Activated CD4-positive, alpha-beta T cell treated with anti-CD3 and anti-CD28 coated beads for 24 hours (primary cell): Measurements from ENCODE around the gene CLDND1.
A peak's percentile ranks its signal among the peaks of the same experiment; 100 is the strongest.
"Not testable (repeated sequence)": the region's sequence is repeated elsewhere in the genome, so short reads cannot be mapped to it uniquely, and the experiment has no call there.

Source experiments
- DNase-seq, 2 donors: peaks; one replicate each; pipeline ENCODE4 v3.0.0-alpha.2; 2020; ENCODE audit warnings: low read depth in 2 of 2

CLDND1 gene

DNA sequence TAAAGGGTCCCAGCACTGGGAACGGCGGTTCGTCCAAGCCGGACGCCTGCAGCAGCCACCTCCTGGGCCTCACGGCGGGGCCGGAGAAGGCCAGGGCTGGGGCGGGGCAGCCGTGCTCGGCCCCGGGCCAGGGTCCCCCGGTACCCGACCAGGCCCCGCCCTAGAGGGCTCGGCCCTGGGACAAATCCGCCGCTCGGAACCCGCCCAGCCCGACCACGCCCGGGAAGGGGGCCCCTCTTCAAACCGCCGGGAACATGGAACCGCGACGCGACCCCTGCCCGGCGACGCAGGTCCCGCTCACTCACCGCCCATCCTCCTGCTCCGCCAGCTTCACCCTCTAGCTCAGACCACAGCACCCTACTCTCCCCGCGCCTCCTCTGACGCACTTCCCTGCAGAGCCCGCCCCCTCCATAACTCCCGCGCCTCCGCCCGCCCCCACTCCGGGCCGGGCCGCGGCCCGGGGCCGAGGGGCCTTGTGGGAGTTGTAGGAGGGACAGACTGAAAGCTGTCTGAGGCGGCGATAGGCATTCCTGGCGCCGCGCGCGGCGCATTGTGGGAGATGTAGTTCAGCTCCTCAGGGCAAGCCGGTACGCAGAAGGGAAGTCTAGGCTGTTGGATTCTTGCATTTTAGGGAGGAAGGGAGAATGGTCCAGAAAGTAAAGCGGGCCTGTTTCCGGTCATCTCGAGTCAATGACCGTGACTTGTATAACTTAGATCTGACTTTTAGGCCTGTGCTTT lies at the start of gene CLDND1:
Gene CLDND1, minus strand, starts transcription at position 359 of the 738 bp plus-strand sequence. CDS start 1,478 bp downstream, outside the sequence.
- peak; percentile 89 to 94 for DNase-seq

DNA sequence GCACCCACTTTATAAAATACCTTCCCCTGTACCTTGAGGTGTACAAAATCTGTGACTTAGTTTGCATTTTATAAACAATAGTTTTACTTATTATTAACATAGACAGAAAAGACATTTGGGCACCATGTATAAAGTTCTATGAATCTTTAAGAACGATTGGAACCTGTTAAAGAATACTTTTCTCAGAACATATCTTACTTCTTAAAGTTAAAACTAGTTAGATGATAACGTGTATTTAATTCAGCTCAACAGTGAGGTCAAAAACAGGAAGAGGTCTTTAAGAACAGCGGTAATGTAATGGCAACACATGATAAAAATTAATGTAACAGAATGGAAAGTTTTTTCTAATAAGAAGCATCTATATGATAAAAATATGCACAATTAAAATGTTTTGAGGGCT lies 45.7 kb upstream of the CLDND1 start:
- no peak for DNase-seq

DNA sequence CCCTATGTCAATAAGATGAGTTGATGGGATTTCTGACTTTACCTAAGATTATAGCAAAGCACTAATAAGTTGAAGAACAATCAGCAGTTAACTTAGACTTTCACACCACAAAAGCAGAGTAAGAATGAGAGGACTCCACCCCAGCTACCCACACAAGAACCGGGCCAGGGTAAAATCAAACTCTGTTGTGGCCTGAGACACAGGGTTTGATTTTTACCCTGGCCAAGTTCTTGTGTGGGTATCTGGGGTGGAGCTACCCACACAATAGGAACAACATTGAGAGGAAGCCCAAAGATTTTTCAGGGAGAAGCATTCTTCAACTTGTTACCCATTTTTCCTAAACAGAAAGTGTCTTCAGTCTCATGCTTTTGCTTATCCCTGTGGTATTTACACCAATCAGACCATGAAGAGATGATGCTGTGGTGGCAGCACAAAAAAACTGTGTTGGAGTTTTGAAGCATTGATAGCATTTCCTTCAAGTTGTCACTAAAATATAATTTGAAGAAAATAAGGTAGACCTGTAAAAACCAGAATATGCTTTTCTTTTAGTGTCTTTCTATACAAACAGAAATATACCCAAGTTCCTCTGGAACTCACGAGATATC lies 45.1 kb upstream of the CLDND1 start:
- DNase-seq: no peak

DNA sequence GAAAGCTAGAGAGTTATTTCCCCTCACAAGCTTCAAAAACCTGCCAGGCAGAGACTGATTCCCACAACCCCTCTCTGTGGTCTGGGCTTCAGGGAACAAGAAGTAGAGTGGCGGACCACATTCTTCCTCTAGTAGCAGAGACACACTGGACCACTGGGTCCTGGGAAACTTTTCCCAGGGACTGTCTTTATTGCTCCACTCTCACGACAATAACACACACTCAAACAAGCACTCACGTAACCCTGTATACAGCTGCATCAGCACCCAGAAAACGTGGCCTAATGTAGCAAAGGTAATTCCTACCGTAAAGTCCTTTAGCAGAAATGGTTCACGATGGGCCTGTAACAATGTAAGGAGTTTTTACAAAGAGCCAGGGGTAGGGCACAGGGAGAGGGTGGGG lies 43.1 kb upstream of the CLDND1 start:
- DNase-seq: no peak

DNA sequence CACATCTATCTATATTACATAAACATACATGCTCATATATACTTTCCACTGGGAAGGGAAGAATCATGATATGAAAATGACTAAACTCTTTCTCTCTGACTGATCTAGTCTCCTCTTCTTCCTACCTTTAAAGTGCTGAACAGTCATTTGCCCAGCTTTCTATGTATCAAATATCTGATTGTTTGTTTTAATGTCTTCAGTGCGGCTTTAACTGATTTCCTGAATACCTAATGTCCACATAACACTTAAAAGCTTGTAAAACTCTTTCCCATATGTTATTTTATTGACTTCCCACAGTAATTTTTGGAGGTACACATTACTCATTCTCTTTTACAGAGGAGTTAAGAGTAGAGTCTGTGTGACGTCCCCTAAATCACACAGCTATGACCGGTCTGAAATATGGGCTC lies 42.5 kb upstream of the CLDND1 start:
- no peak for DNase-seq

DNA sequence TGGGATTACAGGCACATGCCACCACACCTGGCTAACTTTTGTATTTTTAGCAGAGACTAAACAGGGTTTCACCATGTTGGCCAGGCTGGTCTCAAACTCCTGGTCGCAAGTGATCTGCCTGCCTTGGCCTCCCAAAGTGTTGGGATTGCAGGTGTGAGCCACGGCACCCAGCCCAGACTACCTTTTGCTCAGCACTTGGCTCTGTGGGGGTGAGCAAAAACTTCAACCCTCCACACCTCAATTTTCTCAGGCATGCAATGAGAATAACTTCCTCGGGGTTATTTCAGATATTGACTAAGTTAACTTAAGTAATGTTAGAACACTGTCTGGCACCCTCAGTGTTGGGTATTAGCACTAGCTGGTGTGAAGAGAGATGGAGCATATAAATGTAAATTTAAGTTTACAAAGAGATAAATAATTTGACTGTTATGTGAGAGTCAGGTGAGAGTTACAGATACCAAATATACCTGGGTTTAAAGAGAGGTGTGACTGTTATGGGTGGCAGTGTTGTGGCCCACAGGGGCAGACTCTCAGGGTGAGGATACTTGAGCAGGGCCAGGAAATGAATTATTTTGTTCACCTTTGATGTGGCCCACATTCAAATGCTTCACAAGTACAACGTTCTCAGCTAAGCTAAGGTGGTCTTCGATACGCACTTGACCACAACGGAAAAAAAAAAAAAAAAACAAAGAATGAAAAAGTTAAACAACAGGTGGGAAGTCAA lies 41.7 kb upstream of the CLDND1 start:
- no peak for DNase-seq

DNA sequence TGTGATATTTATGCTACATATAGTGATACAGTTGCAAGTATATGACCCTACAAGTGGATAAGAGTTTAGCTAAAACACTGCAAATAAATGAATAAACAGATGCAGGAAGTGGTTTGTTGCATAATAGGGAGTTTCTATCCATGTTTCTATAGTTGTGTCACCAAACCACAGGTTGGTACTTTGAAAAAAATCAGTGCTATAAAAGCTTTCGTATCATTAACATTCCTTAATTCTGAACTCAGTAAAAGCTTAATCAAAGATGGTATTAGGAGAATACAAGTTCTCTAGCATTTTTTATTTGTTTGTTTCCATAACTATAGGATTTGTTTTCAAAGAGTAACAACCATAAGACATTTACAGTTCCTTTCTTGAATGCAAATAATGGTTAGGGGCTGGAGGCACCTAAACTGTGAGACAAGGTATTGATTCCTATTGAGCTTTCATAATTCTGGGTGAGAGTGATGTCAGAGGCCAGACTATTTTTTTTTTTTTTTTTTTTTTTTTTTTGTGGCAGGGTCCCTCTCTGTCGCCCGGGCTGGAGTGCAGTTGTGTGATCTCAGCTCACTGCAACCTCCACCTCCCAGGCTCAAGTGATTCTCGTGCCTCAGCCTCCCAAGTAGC lies 41.1 kb upstream of the CLDND1 start:
- DNase-seq: no peak

DNA sequence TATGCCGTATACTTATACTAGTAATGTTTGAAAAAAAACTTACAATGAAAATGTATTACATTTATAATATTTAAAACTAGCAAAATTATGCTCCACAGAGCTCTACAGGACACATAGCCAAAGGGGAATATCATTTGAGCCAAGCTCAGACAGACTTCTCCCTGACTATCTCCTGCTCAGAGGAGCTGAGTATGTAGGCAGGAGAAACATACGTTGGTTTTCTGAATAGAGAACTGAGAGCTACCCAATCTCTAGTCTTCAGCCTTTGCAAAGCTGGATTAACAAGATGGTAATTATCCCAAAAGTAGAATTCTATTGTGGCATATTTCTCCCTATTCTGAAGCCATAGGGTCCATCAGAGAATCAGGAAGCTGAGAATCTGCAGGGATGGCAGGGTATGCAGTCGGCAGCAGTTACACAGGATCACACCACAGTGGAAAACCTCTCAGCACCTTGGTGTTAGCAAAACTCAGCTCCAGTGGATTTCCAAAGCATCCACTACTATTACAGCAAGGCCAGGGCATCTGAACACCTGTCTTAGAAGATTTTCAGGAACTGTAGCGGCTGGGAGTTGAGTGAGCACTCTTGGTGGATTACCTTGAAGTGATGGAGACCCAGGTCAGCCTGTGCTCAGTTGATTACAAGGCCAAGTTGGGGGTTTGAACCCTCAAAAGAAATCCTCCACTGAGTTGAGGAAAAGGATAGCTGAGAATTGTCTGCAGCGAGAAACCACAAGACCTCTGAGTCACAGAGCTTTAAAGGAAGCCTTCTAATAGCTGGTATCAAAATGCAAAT lies 39.2 kb upstream of the CLDND1 start:
- no peak for DNase-seq

DNA sequence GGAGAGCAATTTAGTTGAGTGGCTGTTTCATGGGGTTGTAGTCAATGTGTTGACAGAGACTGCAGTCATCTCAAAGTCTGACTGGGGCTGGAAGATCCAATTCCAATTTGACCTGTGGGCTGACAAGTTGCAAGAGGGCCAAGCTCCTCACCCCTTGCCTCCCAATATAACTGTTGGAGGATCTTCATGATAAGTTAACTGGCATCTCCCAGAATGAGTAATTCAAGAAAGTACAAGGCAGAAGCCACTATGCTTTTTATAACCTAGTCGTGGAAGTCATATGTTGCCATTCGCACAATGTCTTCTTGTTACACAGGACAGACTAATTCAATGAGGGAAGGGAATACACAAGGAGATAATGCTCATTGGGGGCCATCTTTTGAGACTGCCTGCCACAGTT lies 38.2 kb upstream of the CLDND1 start:
- DNase-seq: no peak

DNA sequence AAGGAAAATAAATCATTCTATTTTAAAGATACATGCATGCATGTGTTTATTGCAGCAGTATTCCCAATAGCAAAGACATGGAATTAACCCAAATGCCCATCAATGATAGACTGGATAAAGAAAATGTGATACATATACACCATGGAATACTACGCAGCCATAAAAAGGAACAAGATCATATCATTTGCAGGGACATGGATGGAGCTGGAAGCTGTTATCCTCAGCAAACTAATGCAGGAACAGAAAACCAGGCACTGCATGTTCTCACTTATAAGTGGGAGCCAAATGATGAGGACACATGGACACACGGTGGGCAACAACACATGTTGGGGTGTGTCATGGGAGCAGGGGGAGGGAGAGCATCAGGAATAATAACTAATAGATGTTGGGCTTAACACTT lies 37.1 kb upstream of the CLDND1 start:
- DNase-seq: not testable (repeated sequence)

DNA sequence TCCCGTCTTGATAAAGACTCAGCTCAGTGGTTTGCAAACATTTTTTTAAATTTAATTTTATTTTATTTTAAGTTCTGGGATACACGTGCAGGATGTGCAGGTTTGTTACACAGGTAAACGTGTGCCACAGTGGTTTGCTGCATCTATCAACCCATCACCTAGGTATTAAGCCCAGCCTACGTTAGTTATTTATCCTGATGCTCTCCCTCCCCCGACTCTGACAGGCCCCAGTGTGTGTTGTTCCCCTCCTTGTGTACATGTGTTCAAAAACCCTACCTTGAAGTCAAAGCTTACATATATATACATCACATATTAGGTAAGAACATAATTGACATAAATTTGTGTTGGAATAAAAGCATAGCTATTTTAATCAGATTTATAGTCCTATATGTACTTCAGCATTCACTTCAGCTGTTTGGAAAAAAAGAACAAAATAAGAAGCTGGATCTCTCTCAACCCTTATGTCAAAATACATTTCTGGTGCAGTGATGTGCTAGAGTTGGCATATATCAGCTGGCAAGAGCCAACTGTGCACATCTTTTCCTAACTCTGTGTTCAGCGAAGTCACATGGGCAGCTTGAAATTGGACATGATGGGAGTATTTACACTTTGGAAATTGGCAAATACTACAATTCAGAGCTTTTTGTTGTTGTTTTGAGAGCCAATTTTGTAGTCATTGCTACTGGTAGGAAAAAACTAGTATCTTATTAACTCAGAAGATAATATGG lies 35.6 kb upstream of the CLDND1 start:
- DNase-seq: no peak

DNA sequence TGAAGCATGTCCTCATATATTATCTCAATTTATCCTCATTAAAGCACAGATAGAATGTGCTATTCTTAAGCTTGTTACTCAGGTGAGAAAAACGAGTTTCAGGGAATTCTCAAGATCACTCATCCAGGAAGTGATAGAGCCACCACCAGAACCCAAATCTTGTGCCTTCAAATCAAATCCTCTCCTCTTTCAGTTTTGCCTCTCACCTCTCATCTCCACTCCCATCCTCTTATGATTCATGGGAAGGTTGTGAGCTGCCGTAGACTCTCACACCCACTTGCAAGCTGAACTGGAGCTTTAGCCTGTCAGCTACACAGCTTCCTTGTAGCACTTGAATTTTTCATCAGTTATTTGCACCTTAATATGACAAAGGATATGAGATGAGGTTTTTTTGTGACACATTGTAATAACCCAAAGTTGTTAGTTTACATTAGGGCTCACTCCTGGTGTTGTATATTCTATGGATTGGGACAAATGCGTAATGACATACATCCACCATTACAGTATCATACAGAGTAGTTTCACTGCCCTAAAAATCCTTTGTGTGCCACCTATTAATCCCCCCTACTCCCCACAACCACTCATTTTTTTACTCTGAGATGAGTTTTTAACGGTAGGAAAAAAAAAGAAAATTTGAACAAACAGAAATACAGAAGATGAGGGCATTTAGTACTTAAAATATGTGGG lies 34.8 kb upstream of the CLDND1 start:
- peak in 1 of 2 donors; percentile 43 for DNase-seq

DNA sequence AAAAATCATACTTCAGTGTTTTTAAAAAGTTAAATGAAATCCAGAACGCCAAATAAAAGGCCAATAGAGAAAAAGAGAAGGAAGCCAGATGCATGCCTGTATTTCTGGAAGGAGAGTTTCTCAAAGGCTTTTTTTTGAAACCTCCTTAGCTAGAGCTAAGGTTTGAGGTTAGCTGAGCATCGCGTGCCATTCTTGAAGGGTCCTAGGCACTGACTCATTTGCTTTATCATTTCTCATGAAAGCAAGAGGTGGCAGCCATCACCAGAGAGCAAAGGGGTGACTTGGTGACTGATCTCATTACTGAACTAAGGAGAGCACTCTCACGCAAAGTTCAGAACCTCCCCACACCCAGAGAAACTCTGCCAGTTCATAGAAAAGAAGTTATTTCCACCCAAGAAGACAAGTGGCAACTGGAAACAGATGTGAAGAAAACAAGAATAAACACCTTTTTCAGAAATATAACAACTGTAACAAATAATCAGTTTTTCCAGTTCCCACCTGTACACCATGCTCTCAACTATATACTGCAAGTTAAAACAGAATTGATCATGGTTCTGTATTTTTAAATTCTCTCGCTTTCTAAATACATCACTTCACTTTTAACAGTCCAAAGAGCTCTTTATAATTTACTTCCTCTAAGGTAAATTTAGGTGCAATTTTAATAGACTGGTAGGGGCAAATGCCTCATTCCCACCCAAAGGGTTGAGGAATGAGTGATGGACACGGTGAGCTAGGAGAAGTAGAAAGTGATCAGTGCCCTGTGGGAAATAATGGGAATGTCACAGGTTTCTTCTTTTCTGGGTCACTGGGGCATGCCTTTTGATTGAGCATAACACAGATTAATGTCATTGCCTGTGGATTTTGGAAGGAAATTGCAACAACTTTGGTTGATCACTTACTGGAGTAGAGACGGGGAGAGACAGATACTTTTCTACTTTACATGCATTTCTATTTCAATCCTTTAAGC lies 33.7 kb upstream of the CLDND1 start:
- peak; percentile 53 to 56 for DNase-seq

DNA sequence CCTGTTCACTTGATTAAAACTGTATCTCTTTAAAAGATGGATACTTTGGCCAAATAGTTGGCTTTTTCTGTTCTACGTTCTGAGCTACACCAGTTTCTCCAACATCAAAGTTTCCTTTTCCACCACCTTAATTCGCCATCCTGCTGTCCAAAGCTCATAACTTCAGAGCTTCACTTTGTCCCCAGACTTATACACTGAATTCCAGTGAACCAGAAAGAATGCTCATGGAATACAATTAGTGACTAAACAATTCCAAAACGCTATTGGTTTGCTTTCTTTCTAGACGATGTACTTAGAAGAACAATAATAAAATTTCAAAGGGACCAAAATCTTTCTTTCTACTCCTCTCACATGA lies 32.3 kb upstream of the CLDND1 start:
- no peak for DNase-seq

DNA sequence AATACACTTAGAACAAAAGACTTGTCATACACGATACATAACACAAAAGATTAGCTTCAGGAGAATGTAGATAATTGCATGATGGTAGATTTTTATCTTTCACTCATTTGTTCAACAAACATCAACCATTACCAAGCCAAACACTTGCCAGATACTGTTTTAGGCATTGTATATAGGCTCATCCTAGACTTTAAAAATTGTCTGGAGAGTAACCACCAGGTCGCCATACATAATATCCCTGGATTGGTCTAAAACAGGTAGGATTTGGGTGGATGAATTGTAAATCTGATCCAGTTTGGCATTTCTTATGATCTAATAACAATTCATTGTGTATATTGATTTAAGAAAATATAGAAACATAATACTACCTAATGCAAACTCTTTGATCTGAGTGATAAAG lies 31.9 kb upstream of the CLDND1 start:
- no peak for DNase-seq

DNA sequence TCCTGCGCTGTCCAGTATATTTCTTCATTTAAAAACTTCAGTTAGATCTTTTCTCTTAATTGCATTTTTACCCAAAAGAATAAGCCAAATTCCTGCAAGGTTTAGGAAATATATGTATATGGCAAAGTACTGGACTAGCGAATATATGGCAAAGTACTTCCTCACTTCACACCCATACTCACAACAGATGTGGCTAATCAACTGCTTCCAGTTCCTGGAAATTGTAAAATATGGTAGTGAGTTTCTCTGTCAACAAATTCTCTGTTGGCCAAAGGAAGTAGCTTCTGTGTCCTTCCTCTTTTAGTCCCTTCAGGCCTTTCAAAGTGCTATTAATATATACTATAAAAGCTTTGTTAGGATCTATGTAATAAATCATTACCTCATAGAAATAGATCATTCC lies 31.1 kb upstream of the CLDND1 start:
- DNase-seq: no peak

DNA sequence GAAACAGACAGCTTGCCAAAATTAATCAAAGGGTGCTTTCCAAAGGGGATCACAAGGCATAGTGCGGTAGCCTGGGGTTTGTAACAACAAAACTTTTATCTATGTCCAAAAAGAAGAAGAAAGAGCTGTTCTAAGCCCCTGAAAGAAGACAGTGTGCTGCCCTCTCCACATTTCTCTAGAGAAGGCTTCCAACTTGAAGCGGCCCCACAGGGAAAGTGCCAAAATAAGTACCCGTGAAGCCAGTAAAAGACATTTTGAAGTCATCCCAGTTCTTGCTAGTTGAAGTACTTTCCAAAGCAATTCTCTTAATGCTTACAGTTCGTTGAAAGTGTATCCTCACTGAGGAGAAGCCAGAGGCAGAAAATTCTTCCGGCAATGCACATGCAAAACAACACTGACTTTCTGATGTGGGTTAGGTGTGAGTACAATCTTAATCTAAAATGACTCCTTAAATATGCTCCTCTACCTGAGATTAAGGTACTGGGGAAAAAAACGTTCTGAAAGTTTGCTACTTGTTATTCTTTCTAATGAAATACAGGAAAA lies 30.4 kb upstream of the CLDND1 start:
- DNase-seq: no peak

DNA sequence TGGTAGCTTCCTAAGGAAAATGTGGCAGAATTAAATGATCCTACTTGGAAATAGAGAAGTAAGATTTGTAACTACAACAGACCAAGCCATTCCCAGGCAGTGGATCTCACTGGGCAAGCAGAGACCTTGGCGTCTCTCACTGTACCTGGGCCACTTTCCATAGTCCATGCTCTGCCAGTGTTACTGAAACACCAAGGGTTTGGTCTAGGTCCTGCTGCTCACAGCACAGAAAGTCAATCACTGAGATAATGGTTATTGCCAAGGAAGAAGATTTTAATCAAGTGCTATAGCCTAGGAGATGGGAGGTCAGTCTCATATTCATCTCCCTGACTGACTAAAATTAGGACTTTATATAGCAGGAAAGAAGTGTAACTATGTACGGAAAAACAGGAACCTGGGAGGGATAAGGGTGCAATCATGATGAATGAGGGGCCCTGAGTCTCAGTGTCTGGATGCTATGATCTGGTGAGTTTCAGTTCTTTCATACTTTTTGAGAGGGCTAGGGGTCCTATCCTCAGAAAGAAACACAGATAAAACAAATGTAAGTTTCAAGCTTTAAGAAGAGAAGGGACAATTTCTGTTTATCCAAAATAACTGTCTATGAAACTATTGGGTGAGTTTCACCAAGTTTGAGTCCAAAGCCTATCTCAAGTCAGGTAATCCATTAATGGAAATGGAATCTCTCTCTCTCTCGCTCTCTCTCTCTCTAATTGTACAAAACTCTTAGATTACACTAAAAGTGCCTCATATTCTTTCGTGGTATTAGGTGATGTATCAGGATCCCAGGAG lies 29.7 kb upstream of the CLDND1 start:
- no peak for DNase-seq
